HG03571 (cell line): ENCODE results near the gene TET3.
A peak's percentile ranks its signal among the peaks of the same experiment; 100 is the strongest.

Experiments
- ATAC-seq: cut with Tn5 transposase; IDR thresholded peaks from one replicate; pipeline ENCODE4 v1.9.1; 2021; ENCODE audit not compliant: unreplicated experiment

The TET3 gene

DNA sequence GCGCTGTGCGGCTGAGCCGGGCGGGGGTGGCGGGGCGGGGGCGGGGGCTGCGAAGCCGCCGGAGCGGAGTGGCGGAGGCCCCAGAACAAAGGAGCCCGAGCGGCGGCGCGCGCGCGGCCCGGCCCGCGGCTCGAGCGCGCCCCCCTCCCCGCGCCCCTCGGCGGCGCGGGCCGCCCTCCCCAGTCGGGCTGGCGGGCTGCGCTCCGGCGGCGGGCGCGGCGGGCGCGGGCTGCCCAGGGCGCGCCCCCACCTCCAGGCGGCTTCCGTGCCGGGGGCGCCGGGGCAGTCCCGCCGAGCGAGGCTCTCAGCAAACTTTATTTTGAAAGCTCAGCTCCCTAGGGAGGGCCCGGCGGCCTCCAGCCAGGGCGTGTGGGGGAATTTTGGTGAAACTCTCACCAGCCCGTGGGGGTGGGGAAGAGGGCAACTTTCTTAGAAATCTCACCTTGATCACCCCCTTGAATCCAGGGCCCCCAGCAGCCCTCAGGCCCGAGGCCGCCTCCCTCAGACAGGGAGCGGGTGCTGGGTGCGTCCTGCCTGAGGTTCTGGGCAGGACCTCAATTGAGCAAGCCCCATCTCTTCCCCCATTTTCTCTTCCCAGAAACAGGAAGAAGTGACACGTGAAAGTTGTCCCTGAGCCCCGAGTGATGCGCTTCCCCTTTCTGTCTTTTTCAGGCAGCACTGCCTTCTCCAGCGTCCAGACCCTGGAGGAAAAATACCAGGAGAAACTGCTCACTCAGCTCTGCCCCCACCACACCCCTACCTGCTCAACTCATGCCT lies 786 bp downstream of the TET3 start:
- ATAC-seq: peak; percentile 19

DNA sequence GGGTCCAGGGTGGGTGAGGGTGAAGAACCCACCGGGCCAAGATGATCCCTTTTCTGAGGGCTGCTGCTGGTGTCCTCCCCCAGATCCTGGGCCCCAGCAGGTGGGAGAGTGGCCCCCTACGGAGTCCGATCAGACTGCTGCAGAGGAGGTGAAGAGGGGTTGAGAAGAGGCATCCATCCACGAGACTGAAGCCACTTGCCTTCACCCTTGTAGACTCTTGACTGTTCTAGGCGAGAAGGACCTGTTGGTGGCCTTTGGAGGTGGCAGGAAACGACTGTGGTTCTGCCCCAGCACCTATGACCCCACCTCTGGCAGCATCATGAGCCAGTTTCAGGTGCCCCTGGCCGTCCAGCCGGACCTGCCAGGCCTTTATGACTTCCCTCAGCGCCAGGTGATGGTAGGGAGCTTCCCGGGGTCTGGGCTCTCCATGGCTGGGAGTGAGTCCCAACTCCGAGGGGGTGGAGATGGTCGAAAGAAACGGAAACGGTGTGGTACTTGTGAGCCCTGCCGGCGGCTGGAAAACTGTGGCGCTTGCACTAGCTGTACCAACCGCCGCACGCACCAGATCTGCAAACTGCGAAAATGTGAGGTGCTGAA lies 1.5 kb downstream of the TET3 start:
- no peak for ATAC-seq

DNA sequence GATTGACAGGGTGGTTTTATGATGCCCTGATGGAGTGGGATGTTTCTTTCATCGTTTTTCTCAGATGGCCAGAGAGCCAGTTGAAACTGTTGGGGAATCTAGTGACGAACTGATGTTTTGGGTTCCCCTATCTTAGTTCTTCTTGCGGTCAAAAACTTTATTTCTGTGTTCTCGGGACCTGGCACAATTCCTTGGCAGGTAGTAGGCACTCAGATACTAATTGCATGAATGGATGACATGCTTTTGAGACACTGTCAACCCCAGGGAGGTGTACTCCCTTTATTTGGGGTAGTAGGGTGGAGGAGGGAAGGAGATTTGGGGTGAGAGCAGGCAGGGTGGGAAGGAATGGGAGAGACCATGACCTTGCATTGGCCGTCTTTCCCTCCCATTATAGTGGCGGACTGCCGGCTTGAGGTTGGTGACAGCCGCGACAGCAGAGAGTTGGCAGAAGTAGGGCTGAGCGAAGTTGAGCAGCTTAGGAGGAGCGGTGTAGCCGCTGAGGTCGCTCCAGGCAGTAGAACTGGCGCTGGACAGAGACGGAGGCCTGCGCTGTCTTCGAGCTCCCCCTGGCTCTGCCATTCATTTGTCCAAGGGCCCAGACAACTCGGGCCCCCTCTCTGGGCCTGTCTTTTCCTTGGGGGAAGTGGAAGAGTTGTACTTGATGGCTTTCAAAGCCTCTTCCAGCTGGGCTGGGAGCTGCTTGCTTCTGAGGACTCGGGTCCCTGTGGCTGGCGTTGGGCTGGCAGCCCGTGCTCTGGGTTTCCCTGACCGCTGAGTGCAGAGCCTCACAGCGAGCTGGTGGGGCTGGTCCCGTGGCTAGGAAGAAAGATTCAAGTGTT lies 2.6 kb downstream of the TET3 start:
- ATAC-seq: no peak

DNA sequence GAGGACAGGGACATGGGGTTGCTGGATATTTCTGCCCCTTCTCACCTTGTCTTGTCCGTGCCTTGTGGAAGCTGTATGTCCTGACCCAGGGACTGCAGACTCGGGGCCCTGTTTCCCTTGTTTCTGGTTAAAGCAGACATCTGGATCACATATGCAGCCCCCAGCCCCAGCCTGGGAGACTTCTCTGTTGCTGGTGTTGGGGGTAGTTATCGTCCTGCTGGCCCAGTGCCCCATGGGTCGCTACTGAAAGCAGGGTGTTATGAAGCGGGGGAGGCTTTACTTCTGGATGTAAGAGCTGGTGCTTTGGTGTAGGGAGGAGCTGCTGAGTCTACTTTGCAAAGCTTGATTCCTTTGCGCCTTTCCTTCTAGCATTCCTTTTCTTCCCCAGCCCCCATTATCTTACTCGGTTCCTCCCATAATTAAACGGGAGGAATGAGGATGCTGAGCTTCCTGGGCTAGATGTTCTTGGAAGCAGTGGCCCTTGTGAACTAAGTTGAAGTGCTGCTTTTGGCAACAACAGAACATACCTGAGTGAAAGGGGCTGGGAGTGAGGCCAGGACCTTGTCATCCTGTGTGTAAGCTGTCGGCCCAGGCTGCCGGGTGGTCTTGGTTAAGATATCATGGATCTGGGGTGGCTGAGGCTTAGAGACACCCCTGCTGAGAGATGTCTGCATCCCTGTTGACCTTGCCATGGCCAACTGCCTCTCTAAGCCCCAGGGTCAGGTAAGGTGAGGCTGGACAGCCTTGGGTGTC lies 3.4 kb downstream of the TET3 start:
- no peak for ATAC-seq

DNA sequence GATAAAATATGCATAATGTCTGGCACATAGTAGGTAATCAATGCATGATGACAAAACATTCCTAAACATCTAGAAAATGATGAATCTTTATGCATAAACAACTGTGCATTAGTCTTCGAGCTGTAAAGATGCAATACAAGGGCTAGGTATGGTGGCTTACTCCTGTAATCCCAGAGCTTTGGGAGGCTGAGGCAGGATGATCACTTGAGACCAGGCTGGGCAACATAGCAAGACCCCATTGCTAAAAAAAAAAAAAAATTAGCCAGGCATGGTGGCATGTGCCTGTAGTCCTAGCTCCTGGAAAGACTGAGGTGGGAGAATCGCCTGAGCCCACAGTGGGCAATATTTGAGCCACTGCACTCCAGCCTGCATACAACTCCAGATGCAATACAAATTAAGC lies 5.3 kb downstream of the TET3 start:
- ATAC-seq: no peak

DNA sequence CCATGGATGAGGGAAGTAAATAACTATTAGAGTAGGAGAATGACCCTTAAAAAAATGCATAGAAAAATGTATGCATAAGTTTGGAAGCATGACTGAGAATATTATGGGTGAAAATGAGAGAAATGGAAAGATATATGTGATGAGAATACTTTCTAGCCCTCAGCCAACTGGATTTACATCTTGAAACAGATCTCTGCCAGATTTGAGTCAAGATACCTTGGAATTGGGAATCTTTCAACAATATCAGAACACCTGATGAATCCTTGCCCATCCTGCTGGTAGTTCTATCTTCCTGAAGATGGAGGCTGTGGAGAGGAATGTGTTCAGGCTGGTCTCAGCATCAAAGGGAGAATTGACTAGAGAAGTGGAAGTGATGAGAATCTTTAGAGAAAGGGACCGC lies 5.8 kb downstream of the TET3 start:
- no peak for ATAC-seq

DNA sequence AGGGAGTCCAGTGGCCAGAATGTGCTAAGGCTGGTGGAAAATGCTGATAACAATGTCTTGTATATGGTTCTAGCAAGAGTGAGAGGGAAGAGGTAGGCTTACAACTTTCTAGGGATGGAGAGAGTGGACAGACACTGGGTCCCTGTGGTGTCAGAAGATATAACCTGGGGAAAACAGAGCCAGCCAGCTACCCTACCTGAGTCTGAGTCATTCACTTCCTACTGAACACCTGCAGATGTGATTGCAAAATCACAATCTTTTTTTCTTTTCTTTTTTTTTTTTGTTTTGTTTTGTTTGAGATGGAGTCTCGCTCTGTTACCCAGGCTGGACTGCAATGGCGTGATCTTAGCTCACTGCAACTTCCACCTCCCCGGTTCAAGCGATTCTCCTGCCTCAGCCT lies 7.3 kb downstream of the TET3 start:
- no peak for ATAC-seq

DNA sequence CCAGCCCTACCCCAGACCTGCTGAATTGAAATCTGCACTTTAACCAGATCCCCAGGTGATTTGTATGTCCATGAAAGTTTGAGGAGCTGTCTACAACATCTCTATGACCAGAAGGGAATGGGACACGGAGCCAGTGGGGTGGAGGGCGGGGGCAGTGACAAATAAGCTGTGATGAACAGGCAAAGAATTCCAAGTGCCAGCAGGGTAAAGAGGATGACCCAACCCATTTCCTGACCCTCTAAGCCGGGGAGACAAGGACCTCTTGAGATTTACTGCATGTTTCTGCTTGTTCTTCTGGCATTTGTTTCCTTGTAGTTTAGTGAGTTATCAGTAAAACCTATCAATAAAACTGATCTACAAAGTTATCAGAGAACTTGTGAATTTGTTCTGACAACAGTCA lies 8.7 kb downstream of the TET3 start:
- no peak for ATAC-seq

DNA sequence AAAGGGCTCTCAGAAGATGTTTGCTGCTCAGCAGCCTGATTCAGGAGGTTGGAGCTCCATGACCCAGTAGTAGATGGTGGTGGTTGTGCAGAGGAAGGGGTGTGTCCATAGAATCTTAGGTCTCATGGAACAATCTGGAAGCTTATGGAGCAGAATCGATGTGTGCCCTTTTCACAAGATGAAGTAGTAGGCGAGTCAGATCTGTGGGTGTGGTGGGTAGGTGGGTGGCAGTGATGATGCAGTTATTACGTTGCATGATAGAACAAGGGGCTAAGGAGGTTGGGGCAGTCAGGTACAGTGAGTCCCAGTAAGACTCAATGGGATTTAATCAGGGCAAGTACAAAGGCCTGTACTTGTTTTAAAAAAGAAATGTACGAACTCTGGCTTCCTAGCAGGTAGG lies 9.1 kb downstream of the TET3 start:
- no peak for ATAC-seq

DNA sequence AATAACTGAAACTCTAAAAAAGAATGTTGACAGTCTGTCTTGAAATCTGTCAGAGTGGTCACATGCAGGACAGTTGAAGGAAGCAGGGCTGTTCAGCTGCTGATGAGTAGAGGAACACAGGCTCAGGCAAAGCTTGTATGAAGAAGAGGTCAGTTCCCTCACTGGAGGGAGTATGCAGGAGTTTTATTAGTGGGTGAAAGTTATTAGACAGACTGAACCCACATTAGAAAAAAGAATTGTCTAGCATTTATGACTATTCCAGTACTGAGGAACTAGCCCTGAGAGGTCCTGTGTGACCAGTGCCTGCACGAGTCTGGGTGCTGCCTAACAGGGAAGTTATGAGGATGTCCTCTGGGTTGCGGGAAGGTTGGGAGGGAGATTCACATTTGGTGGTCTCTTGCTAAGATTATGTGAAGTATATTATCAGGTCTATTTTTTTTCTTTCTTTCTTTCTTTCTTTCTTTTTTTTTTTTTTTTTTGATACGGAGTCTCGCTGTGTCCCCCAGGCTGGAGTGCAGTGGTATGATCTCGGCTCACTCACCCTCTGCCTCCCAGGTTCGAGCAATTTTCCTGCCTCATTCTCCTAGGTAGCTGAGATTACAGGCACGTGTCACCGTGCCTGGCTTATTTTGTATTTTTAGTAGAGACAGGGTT lies 9.6 kb downstream of the TET3 start:
- ATAC-seq: no peak

DNA sequence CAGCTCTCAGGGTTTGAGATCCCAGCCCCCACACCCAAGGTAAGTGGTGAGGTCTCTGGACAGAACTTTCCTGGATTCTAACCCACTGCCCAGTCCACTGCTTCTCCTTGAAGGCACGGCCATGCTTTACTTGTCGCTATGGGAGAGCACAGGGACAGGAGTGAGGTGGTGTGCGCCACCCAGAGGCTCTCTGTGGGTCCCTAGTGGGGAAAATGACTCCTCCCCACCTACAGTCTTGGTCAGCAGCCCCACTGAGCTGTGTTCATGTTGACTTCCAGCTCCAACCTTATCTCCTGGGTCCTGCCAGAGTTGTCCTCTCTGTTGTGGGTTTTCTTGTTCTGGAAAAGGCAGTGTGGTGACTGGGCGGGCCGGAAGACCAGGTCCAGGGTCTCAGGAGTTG lies 11.1 kb downstream of the TET3 start:
- ATAC-seq: no peak

DNA sequence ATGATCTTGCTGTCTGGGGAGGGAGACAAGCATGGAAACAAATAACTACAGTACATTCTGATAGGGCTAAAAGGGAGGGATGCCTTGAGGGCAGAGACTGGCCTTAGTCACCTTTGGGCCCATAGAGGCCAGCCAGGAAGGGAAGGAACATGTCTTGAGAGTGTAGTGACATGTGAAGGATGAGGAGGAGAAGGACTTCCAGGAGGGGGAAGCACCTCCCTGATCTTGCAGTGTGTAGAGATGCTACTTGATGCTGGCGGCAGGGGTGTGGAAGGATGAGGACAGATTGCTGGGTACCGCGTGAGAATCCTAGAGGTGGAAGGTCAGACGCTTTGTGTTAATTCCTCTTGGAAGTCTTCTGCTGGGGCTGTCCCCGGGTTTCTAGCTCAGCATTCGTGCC lies 13.1 kb downstream of the TET3 start:
- no peak for ATAC-seq

DNA sequence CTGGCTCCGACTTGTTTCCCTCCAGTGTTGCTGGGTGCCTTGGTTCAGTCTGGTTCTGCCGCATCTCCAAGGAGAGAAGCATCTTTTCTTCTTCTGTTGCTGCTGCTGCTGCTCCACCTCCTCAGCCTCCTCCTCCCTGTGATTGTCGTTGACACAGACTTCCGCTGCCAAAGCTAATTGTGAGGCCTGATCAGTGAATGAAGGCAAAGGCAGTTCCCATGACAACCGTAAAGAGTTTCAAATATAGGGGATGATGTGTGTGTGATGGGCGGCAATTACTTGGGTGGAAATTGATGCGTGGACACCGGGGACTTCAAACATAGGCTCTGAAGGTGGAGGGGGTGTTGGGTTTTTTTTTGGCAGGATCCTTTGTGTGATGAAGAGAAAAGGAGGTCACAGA lies 13.7 kb downstream of the TET3 start:
- no peak for ATAC-seq

DNA sequence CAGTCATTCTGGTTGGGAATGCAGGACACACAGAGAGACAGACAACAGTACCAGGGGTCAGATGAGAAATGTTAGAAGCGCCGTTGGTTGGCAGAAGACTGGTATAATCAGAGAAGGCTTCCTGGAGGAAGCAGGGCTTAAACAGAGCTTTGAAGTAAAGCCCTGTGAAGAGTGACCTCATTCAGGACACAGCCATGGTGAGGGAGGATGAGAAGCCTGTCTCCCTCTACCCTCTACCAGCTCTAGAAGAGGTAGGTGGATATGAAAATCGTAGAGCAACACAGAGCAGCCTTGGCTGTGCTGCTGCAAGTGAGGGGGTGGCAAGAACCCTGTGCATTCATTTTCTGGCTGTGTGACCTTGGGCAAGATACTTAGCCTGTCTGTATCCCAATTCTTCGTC lies 14.2 kb downstream of the TET3 start:
- ATAC-seq: no peak

DNA sequence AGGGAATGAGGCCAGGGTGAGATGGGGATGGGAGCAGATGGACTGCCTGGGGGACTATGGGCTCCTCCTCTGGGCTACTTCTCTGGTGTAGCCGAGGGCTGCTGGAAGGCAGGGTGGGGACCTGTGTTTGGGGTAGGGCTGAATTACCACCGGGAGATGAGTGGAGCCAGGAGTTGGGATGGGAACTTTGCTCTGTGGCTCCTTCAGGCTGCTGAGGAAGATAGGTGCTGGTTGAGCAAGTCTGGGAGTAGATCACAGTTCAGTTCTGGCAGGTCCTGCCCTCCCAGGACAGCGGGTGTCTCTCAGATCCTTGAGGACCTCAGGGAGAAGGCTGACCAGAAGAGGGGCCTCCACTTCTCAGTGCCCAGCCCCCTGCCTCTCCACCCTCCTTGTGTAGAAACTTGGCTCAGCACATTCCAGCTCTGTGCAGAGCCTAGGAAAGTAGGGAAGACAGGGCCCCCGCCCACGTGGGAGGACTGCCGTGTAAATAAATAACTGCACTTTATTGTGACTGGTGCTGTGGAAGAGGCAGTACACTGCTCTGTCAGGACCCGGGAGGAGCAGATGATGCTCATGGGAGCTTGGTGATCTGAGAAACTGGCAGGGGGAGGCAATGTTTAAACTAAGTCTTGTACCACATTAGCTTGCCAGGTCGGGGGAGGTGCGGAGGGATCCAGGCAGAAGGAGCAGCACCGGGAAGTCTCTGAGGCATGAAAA lies 15.3 kb downstream of the TET3 start:
- no peak for ATAC-seq

DNA sequence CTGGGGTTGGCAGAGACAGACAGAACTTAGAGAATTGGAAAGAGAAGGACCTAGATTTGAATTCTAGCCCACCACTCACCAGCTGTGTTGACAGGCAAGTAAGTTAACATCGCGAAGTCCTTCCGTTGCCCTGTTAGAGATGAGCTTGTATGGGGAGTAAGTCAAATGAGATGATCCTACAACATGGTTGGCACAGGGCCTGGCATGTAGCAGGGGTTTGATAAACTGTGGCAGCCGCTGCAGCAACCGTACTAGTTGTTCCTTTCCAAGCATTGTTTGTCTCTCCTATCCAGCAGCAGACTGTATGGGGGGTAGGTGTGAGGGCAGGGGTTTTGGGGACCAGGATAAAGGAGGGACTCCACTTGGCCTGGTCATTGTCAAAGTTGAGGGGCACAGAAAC lies 16.0 kb downstream of the TET3 start:
- ATAC-seq: no peak

DNA sequence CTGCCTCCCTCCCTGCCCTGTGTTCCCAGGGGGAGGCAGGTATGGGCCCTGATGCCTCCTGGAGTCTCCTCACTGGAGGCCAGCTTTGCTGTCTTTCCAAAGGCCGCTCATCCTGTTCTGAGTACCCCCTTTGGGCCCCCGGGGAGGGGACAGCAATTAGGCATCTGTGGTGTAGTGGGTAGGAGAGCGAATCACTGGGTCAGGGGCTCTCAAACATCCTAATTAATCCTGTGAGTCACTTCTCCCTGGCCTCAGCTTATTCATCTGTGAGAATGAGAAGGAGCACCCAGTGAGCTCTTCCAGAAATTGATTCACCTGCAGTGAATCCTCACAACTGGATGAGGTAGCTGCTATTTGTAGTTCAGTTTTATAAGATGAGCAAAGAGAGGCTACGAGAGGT lies 16.4 kb downstream of the TET3 start:
- no peak for ATAC-seq

DNA sequence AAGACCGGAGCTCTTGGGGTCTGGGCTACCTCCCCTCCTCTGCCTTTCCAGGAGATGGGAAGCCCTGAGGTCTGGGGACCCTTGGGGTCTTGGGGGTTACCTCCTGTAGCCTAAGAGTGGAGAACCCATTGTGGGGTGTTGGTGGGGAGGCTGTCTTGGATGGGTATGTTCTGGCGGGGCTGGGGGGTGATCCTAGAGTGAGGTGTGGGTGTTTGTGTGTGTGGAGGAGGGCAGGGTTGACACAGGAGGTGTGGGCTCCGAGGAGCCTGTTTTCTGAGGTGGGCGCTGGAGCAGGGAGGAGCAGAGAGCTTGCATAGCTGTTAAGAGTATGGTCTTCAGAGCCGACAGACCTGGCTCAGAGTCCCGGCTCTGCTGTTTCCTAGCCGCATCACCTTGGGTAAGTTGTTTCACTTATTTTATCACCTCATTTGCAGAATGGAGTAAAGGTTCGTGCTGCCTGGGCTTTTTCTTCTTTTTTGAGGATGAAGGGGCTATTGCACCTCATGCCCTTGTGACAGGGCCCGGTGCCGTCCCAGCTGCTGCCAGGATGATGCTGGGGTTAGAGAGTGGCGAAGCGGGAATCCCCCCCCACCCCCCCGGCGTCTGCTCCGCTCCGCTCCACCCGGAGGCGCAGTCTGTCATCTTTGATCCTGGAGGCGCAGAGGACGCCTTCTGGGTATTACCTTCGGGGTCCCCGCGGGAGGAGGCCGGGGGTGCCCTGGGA lies 17.2 kb downstream of the TET3 start:
- ATAC-seq: peak; percentile 37
